ENCODE data around the gene CIITA.

CIITA gene

DNA sequence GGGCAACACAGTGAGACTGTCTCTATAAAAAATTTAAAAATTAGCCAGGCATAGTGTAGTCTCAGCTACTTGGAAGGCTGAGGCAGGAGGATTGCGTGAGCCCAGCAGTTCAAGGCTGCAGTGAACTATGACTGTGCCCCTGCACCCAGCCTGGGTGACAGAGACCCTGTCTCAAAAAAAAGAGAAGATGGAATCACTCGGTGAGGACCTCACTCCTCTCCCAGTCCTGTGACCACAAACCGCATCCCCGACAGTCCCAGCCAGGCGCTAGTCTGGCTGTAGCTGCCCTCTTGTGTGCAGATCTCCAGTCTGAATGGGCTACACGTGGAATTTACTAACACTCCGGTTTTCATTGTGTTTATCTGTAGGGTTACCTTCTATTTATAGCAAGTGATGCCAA is 54.1 kb downstream of the CIITA start:
- Histone ChIP-seq H3K4me2 (ENCODE audit: low read length) (no peak overlapping the region), H3K36me3 (ENCODE audit: control insufficient read depth, insufficient read depth, low read length) (no peaks in the 10 kb centered on the region), H3K27me3 (ENCODE audit: control insufficient read depth, insufficient read depth, low read length) (no peaks in the 10 kb centered on the region), H3K27ac (no peak overlapping the region), H3K9me3 (ENCODE audit: control insufficient read depth, low read length) (no peaks in the 10 kb centered on the region), H3K4me3 (ENCODE audit: low read depth, low read length) (no peak overlapping the region), H3K4me1 (peaks cover 17% of the 10 kb centered on the region), H2AFZ (no peak overlapping the region), H3K79me2 (peaks cover 24% of the 10 kb centered on the region), H3K9ac (no peak overlapping the region)
- TF ChIP-seq, protein P1, sequence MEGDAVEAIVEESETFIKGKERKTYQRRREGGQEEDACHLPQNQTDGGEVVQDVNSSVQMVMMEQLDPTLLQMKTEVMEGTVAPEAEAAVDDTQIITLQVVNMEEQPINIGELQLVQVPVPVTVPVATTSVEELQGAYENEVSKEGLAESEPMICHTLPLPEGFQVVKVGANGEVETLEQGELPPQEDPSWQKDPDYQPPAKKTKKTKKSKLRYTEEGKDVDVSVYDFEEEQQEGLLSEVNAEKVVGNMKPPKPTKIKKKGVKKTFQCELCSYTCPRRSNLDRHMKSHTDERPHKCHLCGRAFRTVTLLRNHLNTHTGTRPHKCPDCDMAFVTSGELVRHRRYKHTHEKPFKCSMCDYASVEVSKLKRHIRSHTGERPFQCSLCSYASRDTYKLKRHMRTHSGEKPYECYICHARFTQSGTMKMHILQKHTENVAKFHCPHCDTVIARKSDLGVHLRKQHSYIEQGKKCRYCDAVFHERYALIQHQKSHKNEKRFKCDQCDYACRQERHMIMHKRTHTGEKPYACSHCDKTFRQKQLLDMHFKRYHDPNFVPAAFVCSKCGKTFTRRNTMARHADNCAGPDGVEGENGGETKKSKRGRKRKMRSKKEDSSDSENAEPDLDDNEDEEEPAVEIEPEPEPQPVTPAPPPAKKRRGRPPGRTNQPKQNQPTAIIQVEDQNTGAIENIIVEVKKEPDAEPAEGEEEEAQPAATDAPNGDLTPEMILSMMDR (IDR thresholded peaks at IDR 0.05): no peak

DNA sequence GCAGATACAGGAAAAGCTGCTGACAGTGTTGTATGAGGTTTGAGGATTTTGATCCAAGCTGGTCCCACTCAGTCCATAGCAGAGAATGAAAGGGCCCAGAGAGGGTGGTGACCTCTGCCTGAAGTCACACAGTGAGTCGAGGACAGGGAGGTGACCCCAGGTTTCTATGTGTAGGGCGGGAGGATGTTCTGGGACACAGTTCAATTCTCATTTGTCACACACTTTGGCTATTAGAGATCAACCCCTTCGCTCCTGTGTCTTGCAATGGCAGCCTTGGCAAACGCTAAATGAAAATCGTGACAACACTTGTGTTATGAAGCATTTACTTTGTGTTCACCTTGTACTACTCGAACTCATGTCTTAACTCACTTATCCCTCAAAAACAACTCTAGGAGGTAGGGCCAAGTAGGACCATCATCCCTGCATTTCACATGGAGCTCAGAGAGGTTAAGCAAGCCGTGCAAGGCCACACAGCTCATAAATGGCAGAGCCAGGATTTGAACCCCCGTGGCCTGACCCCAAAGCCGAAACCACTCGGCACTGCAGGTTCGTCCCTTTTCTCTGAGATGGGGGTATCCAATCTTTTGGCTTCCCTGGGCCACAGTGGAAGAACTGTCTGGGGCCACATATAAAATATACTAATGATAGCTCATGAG is 55.1 kb downstream of the CIITA start:
- TF ChIP-seq, protein P1 (IDR thresholded peaks at IDR 0.05): no peak
- peaks cover 20% of the 10 kb centered on the region for H3K4me1 ChIP-seq
- H3K36me3 ChIP-seq (ENCODE audit: control insufficient read depth, insufficient read depth, low read length): no peaks in the 10 kb centered on the region
- H3K27me3 ChIP-seq (ENCODE audit: control insufficient read depth, insufficient read depth, low read length): no peaks in the 10 kb centered on the region
- H2AFZ ChIP-seq: no peak overlapping the region
- no peak overlapping the region for H3K27ac ChIP-seq
- H3K4me3 ChIP-seq (ENCODE audit: low read depth, low read length): no peak overlapping the region
- H3K9ac ChIP-seq: no peak overlapping the region
- H3K79me2 ChIP-seq: peaks cover 26% of the 10 kb centered on the region
- no peak overlapping the region for H3K4me2 ChIP-seq (ENCODE audit: low read length)
- no peaks in the 10 kb centered on the region for H3K9me3 ChIP-seq (ENCODE audit: control insufficient read depth, low read length)

DNA sequence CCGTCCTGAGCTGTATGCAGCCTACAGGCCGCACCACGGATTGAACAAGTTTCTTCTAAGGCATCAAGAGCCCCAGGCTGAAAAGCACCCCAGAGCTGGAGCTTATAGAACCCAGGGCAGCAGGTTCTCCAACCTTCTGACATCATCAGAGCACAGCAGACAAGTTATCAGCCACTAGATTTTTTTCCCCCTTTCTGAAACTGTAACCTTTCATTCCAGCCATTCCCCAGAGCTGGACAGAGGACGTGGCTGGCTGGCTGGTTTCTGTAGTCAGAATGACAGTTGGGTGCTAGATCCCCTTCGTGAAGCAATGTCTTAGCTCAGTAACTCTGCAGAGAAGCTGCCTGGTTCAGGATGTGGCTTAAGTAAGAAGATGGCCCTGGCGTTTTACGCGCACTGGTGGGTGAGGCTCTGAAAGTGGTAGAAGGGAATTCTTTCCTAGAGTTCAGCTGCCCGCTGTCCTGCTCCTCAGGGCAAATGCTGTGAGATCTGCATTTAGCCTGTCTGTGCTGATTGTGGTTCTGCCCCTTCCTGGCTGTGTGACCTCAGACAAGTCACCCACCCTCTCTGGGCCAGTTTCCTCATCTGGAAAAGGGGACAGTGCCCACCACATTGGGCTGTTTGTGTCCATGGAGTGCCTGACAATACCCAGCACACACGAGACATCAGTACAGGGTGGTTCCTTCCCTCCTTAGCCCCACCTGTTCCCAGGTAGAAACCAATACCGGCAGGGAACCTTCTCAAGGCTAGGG is 56.1 kb downstream of the CIITA start:
- no peaks in the 10 kb centered on the region for H3K27me3 ChIP-seq (ENCODE audit: control insufficient read depth, insufficient read depth, low read length)
- no peak overlapping the region for H2AFZ ChIP-seq
- peaks cover 30% of the 10 kb centered on the region for H3K4me1 ChIP-seq
- TF ChIP-seq, protein P1 (IDR thresholded peaks at IDR 0.05): no peak
- H3K4me3 ChIP-seq (ENCODE audit: low read depth, low read length): no peak overlapping the region
- H3K27ac ChIP-seq: no peak overlapping the region
- no peak overlapping the region for H3K4me2 ChIP-seq (ENCODE audit: low read length)
- H3K36me3 ChIP-seq (ENCODE audit: control insufficient read depth, insufficient read depth, low read length): no peaks in the 10 kb centered on the region
- peaks cover 26% of the 10 kb centered on the region for H3K79me2 ChIP-seq
- no peak overlapping the region for H3K9ac ChIP-seq
- no peaks in the 10 kb centered on the region for H3K9me3 ChIP-seq (ENCODE audit: control insufficient read depth, low read length)

DNA sequence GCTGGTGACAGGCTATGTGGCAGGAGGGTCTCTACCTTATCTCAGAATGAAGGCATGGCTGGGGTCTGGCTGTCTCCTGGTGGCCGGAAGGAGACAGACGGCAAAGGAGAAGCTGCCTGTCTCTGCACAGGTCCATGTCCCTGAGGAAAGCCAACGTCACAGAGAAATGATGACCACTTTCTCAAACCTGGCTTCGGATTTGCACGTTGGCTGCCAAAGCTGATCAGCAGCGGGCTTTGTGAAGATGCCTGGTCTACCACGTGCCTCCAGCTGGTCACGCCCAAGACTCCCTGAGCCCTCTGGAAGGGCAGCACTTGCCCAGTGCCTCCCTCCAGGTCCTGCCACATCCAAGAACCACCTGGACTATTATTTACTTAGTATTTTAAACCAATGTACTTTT is 56.9 kb downstream of the CIITA start:
- Histone ChIP-seq H3K4me3 (ENCODE audit: low read depth, low read length) (no peak overlapping the region), H3K36me3 (ENCODE audit: control insufficient read depth, insufficient read depth, low read length) (no peaks in the 10 kb centered on the region), H3K9me3 (ENCODE audit: control insufficient read depth, low read length) (no peaks in the 10 kb centered on the region), H3K9ac (no peak overlapping the region), H3K27me3 (ENCODE audit: control insufficient read depth, insufficient read depth, low read length) (no peaks in the 10 kb centered on the region), H3K4me2 (ENCODE audit: low read length) (no peak overlapping the region), H3K27ac (no peak overlapping the region), H3K79me2 (peaks cover 26% of the 10 kb centered on the region), H2AFZ (no peak overlapping the region), H3K4me1 (peaks cover 36% of the 10 kb centered on the region)
- TF ChIP-seq, protein P1 (IDR thresholded peaks at IDR 0.05): no peak
